GM23338 (cell line): ENCODE results near the gene MYO9A. TPM values are rescaled to one million over a fixed set of nuclear protein-coding genes. Genes with fewer than 3 reads are reported as not detected.

Experiments used
- ATAC-seq: fragments of 200-7000 bp; cut with Tn5 transposase; 3 replicates; pipeline ENCODE4 v1.9.1; 2020
- DNase-seq: peaks from one replicate; pipeline ENCODE4 v3.0.0-alpha.2; 2015; ENCODE audit warnings: low spot score
- H2AFZ ChIP-seq: fragments of 200-600 bp; sonication (generic); 2 replicates; pipeline ENCODE4 v1.8.0; 2016; ENCODE audit warnings: antibody characterized with exemption, mild to moderate bottlenecking, moderate library complexity
- H3F3A ChIP-seq: fragments of 200-600 bp; sonication (generic); replicated peaks from 2 replicates; pipeline ENCODE4 v1.8.0; 2017; ENCODE audit warnings: antibody characterized with exemption, mixed run types, low read depth
- H3K27ac ChIP-seq: fragments of 200-600 bp; sonication (generic); 2 replicates; pipeline ENCODE4 v1.6.1; 2016; ENCODE audit warnings: low read depth
- H3K27me3 ChIP-seq: fragments of 200-600 bp; sonication (generic); 2 replicates; pipeline ENCODE4 v1.8.0; 2016; ENCODE audit warnings: mild to moderate bottlenecking, mixed run types, moderate library complexity; ENCODE audit not compliant: insufficient read depth
- H3K36me3 ChIP-seq: fragments of 200-600 bp; sonication (generic); 2 replicates; pipeline ENCODE4 v1.8.0; 2016; ENCODE audit warnings: mild to moderate bottlenecking; ENCODE audit not compliant: insufficient read depth
- H3K4me1 ChIP-seq: fragments of 200-600 bp; sonication (generic); 2 replicates; pipeline ENCODE4 v1.8.0; 2016; ENCODE audit warnings: mild to moderate bottlenecking, moderate library complexity; ENCODE audit not compliant: insufficient read depth
- H3K4me2 ChIP-seq: fragments of 200-600 bp; sonication (generic); 2 replicates; pipeline ENCODE4 v1.7.1; 2017; ENCODE audit warnings: mixed run types
- H3K4me3 ChIP-seq: fragments of 200-600 bp; sonication (generic); 2 replicates; pipeline ENCODE4 v1.6.1; 2016; ENCODE audit warnings: mixed run types
- H3K79me2 ChIP-seq: fragments of 200-600 bp; sonication (generic); replicated peaks from 2 replicates; pipeline ENCODE4 v1.8.0; 2017; ENCODE audit warnings: mild to moderate bottlenecking; ENCODE audit not compliant: insufficient read depth
- H3K9me2 ChIP-seq: fragments of 200-600 bp; sonication (generic); 2 replicates; pipeline ENCODE4 v1.8.0; 2017; ENCODE audit not compliant: insufficient read depth
- H4K20me1 ChIP-seq: fragments of 200-600 bp; sonication (generic); replicated peaks from 2 replicates; pipeline ENCODE4 v1.8.0; 2017; ENCODE audit warnings: mild to moderate bottlenecking; ENCODE audit not compliant: insufficient read depth
- H3K27ac Mint-ChIP-seq: 2 replicates; pipeline ENCODE4 v1.8.0; 2020; ENCODE audit warnings: inconsistent platforms, mild to moderate bottlenecking, moderate library complexity, mixed read lengths
- H3K27me3 Mint-ChIP-seq: 3 replicates; pipeline ENCODE4 v1.8.0; 2022; ENCODE audit warnings: low read depth, mild to moderate bottlenecking, moderate library complexity, mixed read lengths, inconsistent platforms; ENCODE audit not compliant: insufficient read depth, poor library complexity
- H3K36me3 Mint-ChIP-seq: 3 replicates; pipeline ENCODE4 v1.8.0; 2021; ENCODE audit warnings: low read depth, mild to moderate bottlenecking, inconsistent platforms, moderate library complexity, mixed read lengths
- H3K4me1 Mint-ChIP-seq: 3 replicates; pipeline ENCODE4 v1.8.0; 2020; ENCODE audit warnings: mild to moderate bottlenecking, inconsistent platforms, mixed read lengths
- H3K4me3 Mint-ChIP-seq: 3 replicates; pipeline ENCODE4 v1.8.0; 2021; ENCODE audit warnings: moderate library complexity, mild to moderate bottlenecking, inconsistent platforms, mixed read lengths
- H3K9me3 Mint-ChIP-seq: 3 replicates; pipeline ENCODE4 v1.8.0; 2020; ENCODE audit warnings: moderate library complexity, mild to moderate bottlenecking, inconsistent platforms, mixed read lengths
- CREB1 ChIP-seq: fragments of 250-450 bp; sonication (Bioruptor Pico); IDR thresholded peaks from 2 replicates; pipeline ENCODE4 v1.5.0; 2020; ENCODE audit warnings: low read depth, mild to moderate bottlenecking, moderate library complexity
- CTCF ChIP-seq, 2 experiments: fragments of 200-600 bp in 1 of 2; sonication (generic) in 1 of 2; conservative IDR thresholded peaks; 2 replicates each; pipeline versions ENCODE4 v1.5.1 to v1.6.1; 2016 to 2017; ENCODE audit warnings: antibody characterized with exemption in 2 of 2, low read depth in 2 of 2, mild to moderate bottlenecking in 2 of 2, moderate library complexity in 1 of 2
- ETS1 ChIP-seq: IDR thresholded peaks from 2 replicates; pipeline ENCODE4 v1.6.1; 2016; ENCODE audit warnings: antibody characterized with exemption
- EZH2 ChIP-seq: fragments of 200-600 bp; sonication (generic); IDR thresholded peaks from one replicate; pipeline ENCODE4 v1.8.0; 2017; ENCODE audit warnings: antibody characterized with exemption, mild to moderate bottlenecking, low read depth; ENCODE audit not compliant: unreplicated experiment
- EZH2phosphoT487 ChIP-seq: fragments of 200-600 bp; sonication (generic); IDR thresholded peaks from one replicate; pipeline ENCODE4 v1.8.1; 2018; ENCODE audit warnings: antibody characterized with exemption; ENCODE audit not compliant: unreplicated experiment
- NANOG ChIP-seq: IDR thresholded peaks from 2 replicates; pipeline ENCODE4 v1.6.1; 2016; ENCODE audit warnings: antibody characterized with exemption, borderline replicate concordance
- POLR2AphosphoS5 ChIP-seq: IDR thresholded peaks from 2 replicates; pipeline ENCODE4 v1.6.1; 2016; ENCODE audit warnings: antibody characterized with exemption, low read depth
- REST ChIP-seq: IDR thresholded peaks from one replicate; pipeline ENCODE4 v1.6.1; 2018; ENCODE audit warnings: antibody characterized with exemption; ENCODE audit not compliant: unreplicated experiment
- STAT1 ChIP-seq: IDR thresholded peaks from one replicate; pipeline ENCODE4 v1.6.1; 2016; ENCODE audit warnings: antibody characterized with exemption; ENCODE audit not compliant: unreplicated experiment
- ZNF114 ChIP-seq: fragments of 250-450 bp; sonication (Bioruptor Pico); IDR thresholded peaks from 2 replicates; pipeline ENCODE4 v1.5.0; 2020; ENCODE audit warnings: mild to moderate bottlenecking, moderate library complexity
- ZNF331 ChIP-seq: fragments of 250-450 bp; sonication (Bioruptor Pico); IDR thresholded peaks from 2 replicates; pipeline ENCODE4 v1.5.0; 2020; ENCODE audit warnings: low read depth, mild to moderate bottlenecking, moderate library complexity
- ZNF462 ChIP-seq: fragments of 250-450 bp; sonication (Bioruptor Pico); IDR thresholded peaks from 2 replicates; pipeline ENCODE4 v1.5.0; 2020; ENCODE audit warnings: mild to moderate bottlenecking, moderate library complexity
- polyA plus RNA-seq: library from polyadenylated mRNA; unstranded; fragments of >200 nt; fragmentation: Nextera tagmentation; extraction: Ambion mirVana; gene quantifications from 2 replicates; pipeline ENCODE4 v1.2.1, GENCODE V29; 2016
- total RNA-seq: library from RNA; depleted of rRNA; stranded (reverse); fragments of >200 nt; shearing (Covaris generic); gene quantifications from 2 replicates; pipeline ENCODE4 v1.2.3, GENCODE V29; 2014

The MYO9A gene
- total and polyA plus RNA-seq, 2 experiments from 2014 or later: 11.6 to 32.8 TPM

- H3K4me3 ChIP-seq: no peak overlapping the region
- no peaks in the 10 kb centered on the region for H4K20me1 ChIP-seq
- Mint-ChIP-seq H3K36me3 (no peaks in the 10 kb centered on the region), H3K4me3 (no peak overlapping the region), H3K27me3 (no peaks in the 10 kb centered on the region), H3K27ac (no peak overlapping the region), H3K4me1 (peaks cover 4% of the 10 kb centered on the region; the same call in 1 of the 3 replicates), H3K9me3 (no peaks in the 10 kb centered on the region)
- TF ChIP-seq ETS1 (no peak), EZH2phosphoT487 (no peak), STAT1 (no peak), NANOG (no peak), CTCF (conservative IDR thresholded peaks at IDR 0.05; ENCODE audit: low read depth in 2 of 2) (no peak), CREB1 (no peak), ZNF114 (CRISPR knock-in tag) (no peak), EZH2 (no peak), REST (no peak), ZNF331 (CRISPR knock-in tag) (no peak), ZNF462 (CRISPR knock-in tag) (no peak), POLR2AphosphoS5 (no peak)
- no peaks in the 10 kb centered on the region for H3F3A ChIP-seq
- no peaks in the 10 kb centered on the region for H3K4me1 ChIP-seq
- H3K27me3 ChIP-seq: no peaks in the 10 kb centered on the region
- H3K27ac ChIP-seq: no peak overlapping the region
- H3K36me3 ChIP-seq: no peaks in the 10 kb centered on the region
- DNase-seq: no peak
- H3K79me2 ChIP-seq: no peaks in the 10 kb centered on the region
- H3K9me2 ChIP-seq: no peaks in the 10 kb centered on the region
- H3K4me2 ChIP-seq: no peak overlapping the region
- H2AFZ ChIP-seq: no peak overlapping the region
- ATAC-seq: no peak
These were observed 144.6 kb downstream of the MYO9A start for GRCh38 chr15:71973366-71973765.
